G401.6 (cell line): ENCODE measurements around the gene MBNL3.

Experiments
- FAIRE-seq: peaks from 2 replicates; lab custom pipeline; 2012; peaks lifted over from hg19 to GRCh38; lab: Jason Lieb, UNC

The MBNL3 gene

GRCh38 chrX:132414404-132414803 lies 74.4 kb downstream of the MBNL3 start:
- FAIRE-seq, result no peak

- FAIRE-seq, result no peak
Observed at GRCh38 chrX:132413459-132413858, 75.4 kb downstream of the MBNL3 start.

GRCh38 chrX:132412208-132412607 lies 76.6 kb downstream of the MBNL3 start:
- FAIRE-seq, result no peak

- FAIRE-seq, result no peak
Observed at GRCh38 chrX:132411310-132411977, 77.4 kb downstream of the MBNL3 start.

GRCh38 chrX:132409780-132410556 lies 78.9 kb downstream of the MBNL3 start:
- no peak for FAIRE-seq

GRCh38 chrX:132407691-132408090 lies 81.1 kb downstream of the MBNL3 start:
- no peak for FAIRE-seq

- no peak for FAIRE-seq
Observed at GRCh38 chrX:132406106-132406505, 82.7 kb downstream of the MBNL3 start.

GRCh38 chrX:132404266-132404665 lies 84.6 kb downstream of the MBNL3 start:
- no peak for FAIRE-seq

GRCh38 chrX:132401935-132402334 lies 86.9 kb downstream of the MBNL3 start:
- no peak for FAIRE-seq

GRCh38 chrX:132400706-132401105 lies 88.1 kb downstream of the MBNL3 start:
- no peak for FAIRE-seq

GRCh38 chrX:132395645-132396044 lies 93.2 kb downstream of the MBNL3 start:
- FAIRE-seq, result no peak

GRCh38 chrX:132395026-132395425 lies 93.8 kb downstream of the MBNL3 start:
- no peak for FAIRE-seq

- no peak for FAIRE-seq
Observed at GRCh38 chrX:132394591-132394990, 94.2 kb downstream of the MBNL3 start.

- no peak for FAIRE-seq
Observed at GRCh38 chrX:132393992-132394391, 94.8 kb downstream of the MBNL3 start.

GRCh38 chrX:132393485-132393884 lies 95.4 kb downstream of the MBNL3 start:
- no peak for FAIRE-seq

GRCh38 chrX:132393085-132393484 lies 95.8 kb downstream of the MBNL3 start:
- no peak for FAIRE-seq

GRCh38 chrX:132390792-132391191 lies 98.0 kb downstream of the MBNL3 start:
- FAIRE-seq, result no peak

GRCh38 chrX:132389480-132389879 lies 99.4 kb downstream of the MBNL3 start:
- FAIRE-seq, result no peak

- FAIRE-seq, result no peak
Observed at GRCh38 chrX:132388371-132388770, 100.5 kb downstream of the MBNL3 start.

- FAIRE-seq, result no peak
Observed at GRCh38 chrX:132384301-132384700, 104.5 kb downstream of the MBNL3 start.

GRCh38 chrX:132382068-132382467 lies 106.8 kb downstream of the MBNL3 start:
- FAIRE-seq, result no peak

- FAIRE-seq, result no peak
Observed at GRCh38 chrX:132378281-132378680, 110.6 kb downstream of the MBNL3 start.

- FAIRE-seq, result no peak
Observed at GRCh38 chrX:132375941-132376340, 112.9 kb downstream of the MBNL3 start.

- FAIRE-seq, result no peak
Observed at GRCh38 chrX:132373610-132374009, 115.2 kb downstream of the MBNL3 start.
